ENCODE results near the gene SLC16A2. TPM values are rescaled to one million over a fixed set of nuclear protein-coding genes. Genes with fewer than 3 reads are reported as not detected.

Gene SLC16A2
- total and polyA plus RNA-seq, 10 of the 15 experiments (the other 5 are each of a cell fraction or from before 2014, with no cell fraction given) = 0.08 to 0.13 TPM; not detected in 8

- TF ChIP-seq, protein P1, sequence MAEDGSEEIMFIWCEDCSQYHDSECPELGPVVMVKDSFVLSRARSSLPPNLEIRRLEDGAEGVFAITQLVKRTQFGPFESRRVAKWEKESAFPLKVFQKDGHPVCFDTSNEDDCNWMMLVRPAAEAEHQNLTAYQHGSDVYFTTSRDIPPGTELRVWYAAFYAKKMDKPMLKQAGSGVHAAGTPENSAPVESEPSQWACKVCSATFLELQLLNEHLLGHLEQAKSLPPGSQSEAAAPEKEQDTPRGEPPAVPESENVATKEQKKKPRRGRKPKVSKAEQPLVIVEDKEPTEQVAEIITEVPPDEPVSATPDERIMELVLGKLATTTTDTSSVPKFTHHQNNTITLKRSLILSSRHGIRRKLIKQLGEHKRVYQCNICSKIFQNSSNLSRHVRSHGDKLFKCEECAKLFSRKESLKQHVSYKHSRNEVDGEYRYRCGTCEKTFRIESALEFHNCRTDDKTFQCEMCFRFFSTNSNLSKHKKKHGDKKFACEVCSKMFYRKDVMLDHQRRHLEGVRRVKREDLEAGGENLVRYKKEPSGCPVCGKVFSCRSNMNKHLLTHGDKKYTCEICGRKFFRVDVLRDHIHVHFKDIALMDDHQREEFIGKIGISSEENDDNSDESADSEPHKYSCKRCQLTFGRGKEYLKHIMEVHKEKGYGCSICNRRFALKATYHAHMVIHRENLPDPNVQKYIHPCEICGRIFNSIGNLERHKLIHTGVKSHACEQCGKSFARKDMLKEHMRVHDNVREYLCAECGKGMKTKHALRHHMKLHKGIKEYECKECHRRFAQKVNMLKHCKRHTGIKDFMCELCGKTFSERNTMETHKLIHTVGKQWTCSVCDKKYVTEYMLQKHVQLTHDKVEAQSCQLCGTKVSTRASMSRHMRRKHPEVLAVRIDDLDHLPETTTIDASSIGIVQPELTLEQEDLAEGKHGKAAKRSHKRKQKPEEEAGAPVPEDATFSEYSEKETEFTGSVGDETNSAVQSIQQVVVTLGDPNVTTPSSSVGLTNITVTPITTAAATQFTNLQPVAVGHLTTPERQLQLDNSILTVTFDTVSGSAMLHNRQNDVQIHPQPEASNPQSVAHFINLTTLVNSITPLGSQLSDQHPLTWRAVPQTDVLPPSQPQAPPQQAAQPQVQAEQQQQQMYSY (CRISPR knock-in tag; IDR thresholded peaks at IDR 0.05) = no peak
Measured at GRCh38 chrX:74529311-74529710, 108.0 kb downstream of the SLC16A2 start (continued).

DNA sequence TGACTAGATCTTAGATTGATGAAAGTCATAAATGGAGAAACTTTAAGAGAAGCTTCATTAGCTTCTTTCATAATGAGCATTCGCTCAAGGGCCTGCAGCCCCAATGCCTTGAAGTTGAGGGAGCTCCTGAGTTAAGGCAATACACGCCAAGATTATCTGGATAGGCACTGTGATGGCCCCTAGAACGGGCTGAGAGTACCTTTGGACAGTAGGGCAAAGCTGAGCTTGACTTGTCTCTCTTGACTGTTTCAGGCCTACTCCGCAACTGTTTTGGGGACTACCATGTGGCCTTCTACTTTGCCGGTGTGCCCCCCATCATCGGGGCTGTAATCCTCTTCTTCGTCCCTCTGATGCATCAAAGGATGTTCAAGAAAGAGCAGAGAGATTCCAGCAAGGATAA lies 109.8 kb downstream of the SLC16A2 start:
- ChIA-PET SMC1A (ENCODE audit: uncharacterized antibody, unreplicated experiment) (no interaction called here), RAD21 (ENCODE audit: unreplicated experiment) (no interaction called here), POLR2A (interaction anchor here (0.6 kb wide), 1 partner anchor 372 kb away, joined by 3 read pairs; no protein-coding TSS in a partner anchor), CTCF (interaction anchor here (0.9 kb wide), 1 partner anchor 9 kb away, joined by 3 read pairs; no protein-coding TSS in a partner anchor)
- Histone ChIP-seq H3K4me1 (ENCODE audit: control insufficient read depth, insufficient read depth, low read length) (peaks cover 6% of the 10 kb centered on the region), H2AFZ (ENCODE audit: control insufficient read depth, low read depth, low read length) (no peak overlapping the region), H3K4me2 (ENCODE audit: control insufficient read depth, insufficient read depth) (no peak overlapping the region), H3K9me3 (replicated peaks; ENCODE audit: control insufficient read depth, insufficient read depth, low read length) (no peaks in the 10 kb centered on the region), H3K36me3 (ENCODE audit: control insufficient read depth in 2 of 2, insufficient read depth in 2 of 2, low read length in 1 of 2) (no peaks in the 10 kb centered on the region), H4K20me1 (ENCODE audit: control insufficient read depth, insufficient read depth) (no peaks in the 10 kb centered on the region), H3K4me3 (no peak overlapping the region), H3K27ac (ENCODE audit: control insufficient read depth, insufficient read depth) (no peak overlapping the region), H3K79me2 (ENCODE audit: control insufficient read depth, insufficient read depth, low read length) (no peaks in the 10 kb centered on the region), H3K27me3 (replicated peaks in 1 of 2; ENCODE audit: control insufficient read depth in 2 of 2, insufficient read depth in 2 of 2, low read length in 1 of 2) (no peaks in the 10 kb centered on the region), H3K9ac (ENCODE audit: control insufficient read depth, insufficient read depth, low read length) (no peak overlapping the region)
- intact Hi-C loops (cut with micrococcal nuclease; ENCODE audit: unreplicated experiment) = no loop called here
- DNase-seq (ENCODE audit: low read depth, low spot score) (no peak), FAIRE-seq (no peak), ATAC-seq (no peak)
- WGBS (ENCODE audit: insufficient coverage, insufficient replicate concordance, low lambda C conversion rate, missing lambda C conversion rate) = 41% methylated on average over 7 of the region's 7 CpGs
- BruUV-seq (replicated peaks) = no TSS peak
- in situ Hi-C loops (cut with MboI) = no loop called here
- TF ChIP-seq WRNIP1 (IDR thresholded peaks at IDR 0.05; ENCODE audit: borderline replicate concordance, low read depth, low read length) = no peak
- no peak for TF ChIP-seq SUPT20H (IDR thresholded peaks at IDR 0.05; ENCODE audit: borderline replicate concordance, control insufficient read depth, low read depth, low read length)
- no peak for TF ChIP-seq ETV6 (conservative IDR thresholded peaks at IDR 0.05 in 1 of 2, IDR thresholded peaks at IDR 0.05 in 1 of 2; ENCODE audit: borderline replicate concordance in 1 of 2, low read depth in 1 of 2)
- no peak for TF ChIP-seq FOS (IDR thresholded peaks at IDR 0.05; ENCODE audit: borderline replicate concordance, extremely low read depth, insufficient read length)
- TF ChIP-seq PAX8 (IDR thresholded peaks at IDR 0.05) = no peak
- TF ChIP-seq, protein P2, sequence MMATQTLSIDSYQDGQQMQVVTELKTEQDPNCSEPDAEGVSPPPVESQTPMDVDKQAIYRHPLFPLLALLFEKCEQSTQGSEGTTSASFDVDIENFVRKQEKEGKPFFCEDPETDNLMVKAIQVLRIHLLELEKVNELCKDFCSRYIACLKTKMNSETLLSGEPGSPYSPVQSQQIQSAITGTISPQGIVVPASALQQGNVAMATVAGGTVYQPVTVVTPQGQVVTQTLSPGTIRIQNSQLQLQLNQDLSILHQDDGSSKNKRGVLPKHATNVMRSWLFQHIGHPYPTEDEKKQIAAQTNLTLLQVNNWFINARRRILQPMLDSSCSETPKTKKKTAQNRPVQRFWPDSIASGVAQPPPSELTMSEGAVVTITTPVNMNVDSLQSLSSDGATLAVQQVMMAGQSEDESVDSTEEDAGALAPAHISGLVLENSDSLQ (IDR thresholded peaks at IDR 0.05) = no peak
- no peak for TF ChIP-seq CHD2 (IDR thresholded peaks at IDR 0.05; ENCODE audit: borderline replicate concordance, low read depth, low read length)
- no peak for TF ChIP-seq MTA2 (IDR thresholded peaks at IDR 0.05; ENCODE audit: low read depth)
- TF ChIP-seq, protein P3, sequence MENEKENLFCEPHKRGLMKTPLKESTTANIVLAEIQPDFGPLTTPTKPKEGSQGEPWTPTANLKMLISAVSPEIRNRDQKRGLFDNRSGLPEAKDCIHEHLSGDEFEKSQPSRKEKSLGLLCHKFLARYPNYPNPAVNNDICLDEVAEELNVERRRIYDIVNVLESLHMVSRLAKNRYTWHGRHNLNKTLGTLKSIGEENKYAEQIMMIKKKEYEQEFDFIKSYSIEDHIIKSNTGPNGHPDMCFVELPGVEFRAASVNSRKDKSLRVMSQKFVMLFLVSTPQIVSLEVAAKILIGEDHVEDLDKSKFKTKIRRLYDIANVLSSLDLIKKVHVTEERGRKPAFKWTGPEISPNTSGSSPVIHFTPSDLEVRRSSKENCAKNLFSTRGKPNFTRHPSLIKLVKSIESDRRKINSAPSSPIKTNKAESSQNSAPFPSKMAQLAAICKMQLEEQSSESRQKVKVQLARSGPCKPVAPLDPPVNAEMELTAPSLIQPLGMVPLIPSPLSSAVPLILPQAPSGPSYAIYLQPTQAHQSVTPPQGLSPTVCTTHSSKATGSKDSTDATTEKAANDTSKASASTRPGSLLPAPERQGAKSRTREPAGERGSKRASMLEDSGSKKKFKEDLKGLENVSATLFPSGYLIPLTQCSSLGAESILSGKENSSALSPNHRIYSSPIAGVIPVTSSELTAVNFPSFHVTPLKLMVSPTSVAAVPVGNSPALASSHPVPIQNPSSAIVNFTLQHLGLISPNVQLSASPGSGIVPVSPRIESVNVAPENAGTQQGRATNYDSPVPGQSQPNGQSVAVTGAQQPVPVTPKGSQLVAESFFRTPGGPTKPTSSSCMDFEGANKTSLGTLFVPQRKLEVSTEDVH (IDR thresholded peaks at IDR 0.05; ENCODE audit: low read depth, partially characterized antibody) = no peak
- no peak for TF ChIP-seq SRF (IDR thresholded peaks at IDR 0.05; ENCODE audit: low read depth in 2 of 2, low read length in 2 of 2)
- no peak for TF ChIP-seq TCF7 (IDR thresholded peaks at IDR 0.05; ENCODE audit: borderline replicate concordance)
